Fibroblast of the conjunctiva (primary cell): Measurements from ENCODE around the gene RBMY1B.
"Not testable (repeated sequence)": the region's sequence is repeated elsewhere in the genome, so short reads cannot be mapped to it uniquely, and the experiment has no call there.

Source experiments
- DNase-seq: peaks from one replicate; pipeline ENCODE4 v3.0.0-alpha.2; 2010; ENCODE audit warnings: low read depth

Gene RBMY1B

GRCh38 chrY:21511038-21511437 is at the start of gene RBMY1B:
Gene RBMY1B (plus strand): TSS chrY:21511338. CDS start chrY:21513351, 2,013 bp downstream.
- not testable (repeated sequence) for DNase-seq

- not testable (repeated sequence) for DNase-seq
These were observed 48.2 kb upstream of the RBMY1B start for GRCh38 chrY:21462915-21463314.

- DNase-seq: no peak
These were observed 28.2 kb upstream of the RBMY1B start for GRCh38 chrY:21482967-21483366.

- not testable (repeated sequence) for DNase-seq
These were observed 23.4 kb downstream of the RBMY1B start, which contains the start of gene RBMY1A1 for GRCh38 chrY:21534579-21534978. Gene RBMY1A1 (plus strand): TSS chrY:21534879. CDS start chrY:21536892, 2,013 bp downstream.

GRCh38 chrY:21559316-21559984 is 48.3 kb downstream of the RBMY1B start:
- not testable (repeated sequence) for DNase-seq
